ENCODE data around the gene C5orf52. TPM values are rescaled to one million over a fixed set of nuclear protein-coding genes. Genes with fewer than 3 reads are reported as not detected.
"Not testable (repeated sequence)": the region's sequence is repeated elsewhere in the genome, so short reads cannot be mapped to it uniquely, and the experiment has no call there.

The C5orf52 gene
- total RNA-seq, 4 donors from 2014 or later = not detected

DNA sequence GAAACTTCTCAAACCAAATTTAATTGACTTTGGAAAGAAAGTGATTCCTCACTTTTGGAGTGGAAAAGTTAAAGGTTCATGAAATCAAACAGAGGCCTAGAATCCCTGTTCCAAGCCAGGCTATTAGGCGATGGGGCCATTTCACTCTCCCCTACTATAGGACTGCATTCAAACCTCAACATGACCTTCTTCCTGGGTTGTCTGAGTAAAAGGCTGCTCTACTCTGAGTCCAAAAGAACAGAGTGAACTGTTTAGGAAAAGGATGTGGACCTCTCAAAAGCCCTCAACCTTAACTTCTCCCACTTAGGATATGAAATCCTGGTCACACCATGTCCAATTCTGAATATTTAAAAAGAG, 15.8 kb downstream of the C5orf52 start:
- TF ChIP-seq POLR2A (IDR thresholded peaks at IDR 0.05) = no peak
- TF ChIP-seq POLR2AphosphoS5 (IDR thresholded peaks at IDR 0.05) = no peak
- no peak for TF ChIP-seq EP300 (IDR thresholded peaks at IDR 0.05; ENCODE audit: low read depth)
- TF ChIP-seq, protein P1, sequence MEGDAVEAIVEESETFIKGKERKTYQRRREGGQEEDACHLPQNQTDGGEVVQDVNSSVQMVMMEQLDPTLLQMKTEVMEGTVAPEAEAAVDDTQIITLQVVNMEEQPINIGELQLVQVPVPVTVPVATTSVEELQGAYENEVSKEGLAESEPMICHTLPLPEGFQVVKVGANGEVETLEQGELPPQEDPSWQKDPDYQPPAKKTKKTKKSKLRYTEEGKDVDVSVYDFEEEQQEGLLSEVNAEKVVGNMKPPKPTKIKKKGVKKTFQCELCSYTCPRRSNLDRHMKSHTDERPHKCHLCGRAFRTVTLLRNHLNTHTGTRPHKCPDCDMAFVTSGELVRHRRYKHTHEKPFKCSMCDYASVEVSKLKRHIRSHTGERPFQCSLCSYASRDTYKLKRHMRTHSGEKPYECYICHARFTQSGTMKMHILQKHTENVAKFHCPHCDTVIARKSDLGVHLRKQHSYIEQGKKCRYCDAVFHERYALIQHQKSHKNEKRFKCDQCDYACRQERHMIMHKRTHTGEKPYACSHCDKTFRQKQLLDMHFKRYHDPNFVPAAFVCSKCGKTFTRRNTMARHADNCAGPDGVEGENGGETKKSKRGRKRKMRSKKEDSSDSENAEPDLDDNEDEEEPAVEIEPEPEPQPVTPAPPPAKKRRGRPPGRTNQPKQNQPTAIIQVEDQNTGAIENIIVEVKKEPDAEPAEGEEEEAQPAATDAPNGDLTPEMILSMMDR (IDR thresholded peaks at IDR 0.05) = no peak
- Histone ChIP-seq H3K36me3 (no peaks in the 10 kb centered on the region), H3K4me3 (no peak overlapping the region), H3K4me1 (peaks cover 0 to 5% (median 2%) of the 10 kb centered on the region in 4 donors), H3K27ac (peak overlapping the region in 2 of 4 donors; percentile 7 to 25), H3K27me3 (no peaks in the 10 kb centered on the region), H3K9me3 (no peaks in the 10 kb centered on the region)
- WGBS, 2 donors (ENCODE audit: low coverage in 1 of 2) = 94 to 100% methylated on average over 1 of the region's 1 CpG
- in situ Hi-C loops (cut with MboI; ENCODE audit: low pct_ligation_motif_present in 1 of 4, low pct_unique_long_range_greater_than_20kb in 1 of 4, low sequenced_read_pairs in 3 of 4) (no loop called here), intact Hi-C loops (cut with DNase I; ENCODE audit: low total_unique reads) (no loop called here)
- DNase-seq = no peak

DNA sequence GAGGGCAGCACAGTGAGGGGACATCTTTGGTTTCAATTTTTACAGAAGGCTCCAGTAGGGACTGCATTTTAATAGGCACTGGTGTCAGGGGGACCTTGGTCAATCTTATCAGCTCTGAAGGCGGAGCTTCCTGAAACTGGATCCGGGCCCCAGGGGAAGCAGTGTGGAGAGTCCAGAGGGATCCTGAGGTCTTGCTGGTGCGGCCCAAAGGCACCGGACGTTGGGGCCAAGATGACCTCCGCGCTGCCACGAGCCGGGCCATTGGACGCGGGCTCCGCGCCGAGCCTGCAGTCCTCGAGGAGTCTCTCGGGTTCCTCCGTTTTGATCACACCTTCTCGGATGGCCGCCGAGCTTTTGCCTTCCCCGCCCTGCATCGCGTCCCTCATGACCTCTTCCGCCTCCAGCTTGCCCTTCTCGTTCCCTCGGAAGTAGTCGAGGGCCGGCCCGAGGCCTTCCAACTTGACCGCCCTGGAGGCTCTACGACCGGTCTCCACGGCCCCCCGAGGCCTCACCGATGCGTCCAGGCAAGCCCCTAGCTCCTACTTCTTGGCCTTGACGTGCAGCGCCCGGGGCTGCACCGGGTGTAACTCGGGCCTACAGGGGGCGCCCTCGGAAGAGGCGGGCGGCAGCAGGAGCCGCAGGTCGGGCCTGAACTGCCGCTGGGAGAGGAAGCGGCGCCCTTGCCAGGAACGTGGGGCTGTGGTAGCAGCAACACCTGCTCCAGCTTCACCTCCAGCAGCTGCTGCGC, 18.8 kb downstream of the C5orf52 start:
- no peaks in the 10 kb centered on the region for H3K9me3 ChIP-seq

GRCh38 chr5:157690690-157691433, 19.5 kb downstream of the C5orf52 start:
- H3K36me3 ChIP-seq = no peaks in the 10 kb centered on the region
- WGBS, 2 donors (ENCODE audit: low coverage in 1 of 2) = 85 to 97% methylated on average over 5 to 53 of the region's 53 CpGs
- no peak for TF ChIP-seq EP300 (IDR thresholded peaks at IDR 0.05; ENCODE audit: low read depth)
- TF ChIP-seq, protein P1 (IDR thresholded peaks at IDR 0.05) = no peak
- TF ChIP-seq POLR2AphosphoS5 (IDR thresholded peaks at IDR 0.05) = no peak
- no peak for TF ChIP-seq POLR2A (IDR thresholded peaks at IDR 0.05)
- no peak overlapping the region for H3K27ac ChIP-seq
- peaks cover 0 to 5% (median 2%) of the 10 kb centered on the region in 4 donors for H3K4me1 ChIP-seq
- intact Hi-C loops (cut with DNase I; ENCODE audit: low total_unique reads) (no loop called here), in situ Hi-C loops (cut with MboI; ENCODE audit: low pct_ligation_motif_present in 1 of 4, low pct_unique_long_range_greater_than_20kb in 1 of 4, low sequenced_read_pairs in 3 of 4) (no loop called here)
- no peak overlapping the region for H3K4me3 ChIP-seq
- H3K27me3 ChIP-seq = no peaks in the 10 kb centered on the region
- no peaks in the 10 kb centered on the region for H3K9me3 ChIP-seq
- no peak for DNase-seq

More for the DNA sequence above, 18.8 kb downstream of the C5orf52 start:
- no peaks in the 10 kb centered on the region for H3K36me3 ChIP-seq
- in situ Hi-C loops (cut with MboI; ENCODE audit: low pct_ligation_motif_present in 1 of 4, low pct_unique_long_range_greater_than_20kb in 1 of 4, low sequenced_read_pairs in 3 of 4) (no loop called here), intact Hi-C loops (cut with DNase I; ENCODE audit: low total_unique reads) (no loop called here)
- H3K27me3 ChIP-seq = no peaks in the 10 kb centered on the region
- no peak overlapping the region for H3K4me3 ChIP-seq
- no peak for DNase-seq
- 86 to 93% methylated on average over 12 to 49 of the region's 52 CpGs for WGBS, 2 donors (ENCODE audit: low coverage in 1 of 2)
- TF ChIP-seq POLR2AphosphoS5 (IDR thresholded peaks at IDR 0.05) (no peak), POLR2A (IDR thresholded peaks at IDR 0.05) (no peak), EP300 (IDR thresholded peaks at IDR 0.05; ENCODE audit: low read depth) (no peak)
- TF ChIP-seq, protein P1 (IDR thresholded peaks at IDR 0.05) = no peak
- no peak overlapping the region for H3K27ac ChIP-seq
- peaks cover 0 to 5% (median 2%) of the 10 kb centered on the region in 4 donors for H3K4me1 ChIP-seq

DNA sequence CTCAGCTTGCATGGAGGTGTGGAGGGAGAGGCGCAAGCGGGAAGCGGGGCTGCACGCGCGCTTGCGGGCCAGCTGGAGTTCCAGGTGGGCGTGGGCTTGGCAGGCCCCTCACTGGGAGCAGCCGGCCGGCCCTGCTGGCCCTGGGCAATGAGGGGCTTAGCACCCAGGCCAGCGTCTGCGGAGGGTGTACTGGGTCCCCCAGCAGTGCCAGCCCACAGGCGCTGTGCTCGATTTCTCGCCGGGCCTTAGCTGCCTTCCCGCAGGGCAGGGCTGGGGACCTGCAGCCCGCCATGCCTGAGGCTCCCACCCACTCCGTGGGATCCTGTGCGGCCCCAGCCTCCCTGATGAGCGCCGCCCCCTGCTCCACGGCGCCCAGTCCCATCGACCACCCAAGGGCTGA, 22.5 kb downstream of the C5orf52 start:
- in situ Hi-C loops (cut with MboI; ENCODE audit: low pct_ligation_motif_present in 1 of 4, low pct_unique_long_range_greater_than_20kb in 1 of 4, low sequenced_read_pairs in 3 of 4); H3K4me3 ChIP-seq; H3K4me1 ChIP-seq; H3K27me3 ChIP-seq; H3K36me3 ChIP-seq; H3K27ac ChIP-seq; intact Hi-C loops (cut with DNase I; ENCODE audit: low total_unique reads); DNase-seq; H3K9me3 ChIP-seq: not testable (repeated sequence)
- WGBS, 2 donors (ENCODE audit: low coverage in 1 of 2) = 99 to 100% methylated on average over 6 to 15 of the region's 25 CpGs

GRCh38 chr5:157696154-157696553, 24.8 kb downstream of the C5orf52 start:
- H3K9me3 ChIP-seq; H3K4me1 ChIP-seq; H3K4me3 ChIP-seq; H3K36me3 ChIP-seq; in situ Hi-C loops (cut with MboI; ENCODE audit: low pct_ligation_motif_present in 1 of 4, low pct_unique_long_range_greater_than_20kb in 1 of 4, low sequenced_read_pairs in 3 of 4); H3K27me3 ChIP-seq; H3K27ac ChIP-seq; intact Hi-C loops (cut with DNase I; ENCODE audit: low total_unique reads); DNase-seq: not testable (repeated sequence)
- 82 to 92% methylated on average over 2 to 3 of the region's 3 CpGs for WGBS, 2 donors (ENCODE audit: low coverage in 1 of 2)

DNA sequence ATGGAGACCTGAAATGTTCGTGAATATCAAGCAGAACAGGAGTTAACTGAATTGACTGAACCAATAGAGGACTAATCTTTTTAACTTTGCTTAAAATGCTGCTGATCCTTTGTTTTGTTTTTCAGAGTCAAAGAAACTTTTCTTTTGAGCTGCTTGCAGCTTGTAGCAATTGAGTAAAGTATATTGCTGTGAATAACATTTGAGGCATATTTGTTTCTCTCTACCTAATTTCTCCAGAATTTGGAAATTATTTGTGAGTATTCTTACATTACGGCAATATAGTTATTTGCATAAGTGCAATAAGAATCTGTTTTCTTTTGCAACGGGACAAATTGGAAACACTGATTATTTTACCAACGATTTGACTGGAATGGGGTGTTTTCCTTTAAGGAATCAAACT, 27.3 kb downstream of the C5orf52 start:
- H3K4me1 ChIP-seq; in situ Hi-C loops (cut with MboI; ENCODE audit: low pct_ligation_motif_present in 1 of 4, low pct_unique_long_range_greater_than_20kb in 1 of 4, low sequenced_read_pairs in 3 of 4); H3K27me3 ChIP-seq; H3K9me3 ChIP-seq; intact Hi-C loops (cut with DNase I; ENCODE audit: low total_unique reads); DNase-seq; H3K4me3 ChIP-seq; H3K36me3 ChIP-seq; H3K27ac ChIP-seq: not testable (repeated sequence)
- WGBS, 2 donors (ENCODE audit: low coverage in 1 of 2) = 69 to 86% methylated on average over 2 to 4 of the region's 4 CpGs

Data from transverse colon (tissue), 4 donors.